ENCODE results near the gene TMED1. TPM values are rescaled to one million over a fixed set of nuclear protein-coding genes. Genes with fewer than 3 reads are reported as not detected.

Gene TMED1
- total and polyA plus RNA-seq, 2 of the 4 experiments (the other 2 are of a cell fraction): 37.6 to 41.4 TPM

GRCh38 chr19:10818301-10819123 is 17.5 kb downstream of the TMED1 start:
- peak overlapping the region; percentile 58 for H3K18ac ChIP-seq (ENCODE audit: low read depth, low read length)
- H4K91ac ChIP-seq (ENCODE audit: insufficient read depth, low read depth, low read length): peak overlapping the region; percentile 98
- in situ Hi-C loops (cut with MboI; ENCODE audit: low sequenced_read_pairs) (no loop called here), dilution Hi-C loops (cut with HindIII; ENCODE audit: low sequenced_read_pairs, unreplicated experiment) (no loop called here), intact Hi-C loops (cut with micrococcal nuclease) (no loop called here)
- WGBS, 2 experiments (ENCODE audit: extremely low coverage in 2 of 2, insufficient read length in 1 of 2): 98% methylated on average over 7 of the region's 19 CpGs; no CpG with 5 or more reads in 1 of the 2 experiments
- CTCF ChIA-PET: no interaction called here
- peak overlapping the region; percentile 99 for H3K4ac ChIP-seq (ENCODE audit: low read depth, low read length)
- H3K4me3 ChIP-seq (ENCODE audit: insufficient read depth, low read depth, low read length): no peak overlapping the region
- H3K9me1 ChIP-seq (ENCODE audit: insufficient read depth, low read length): peaks cover 18% of the 10 kb centered on the region
- peak overlapping the region; percentile 98; the same call in 2 of the 3 replicates for H2BK15ac ChIP-seq (ENCODE audit: low read depth, low read length)
- peak overlapping the region; percentile 99 for H3K14ac ChIP-seq (replicated peaks; ENCODE audit: low read depth, low read length)
- peaks cover 26 to 70% of the 10 kb centered on the region in 2 experiments; a peak in 3 of 4 replicates for H3K79me1 ChIP-seq (ENCODE audit: low read depth in 1 of 2, low read length in 2 of 2)
- H3K9ac ChIP-seq (ENCODE audit: low read depth, low read length): peak overlapping the region; percentile 37
- H4K8ac ChIP-seq (ENCODE audit: low read depth in 2 of 2, low read length in 2 of 2): peak overlapping the region; percentile 95 to 97
- H3K23ac ChIP-seq (ENCODE audit: low read depth, low read length): peak overlapping the region; percentile 79
- peak overlapping the region; percentile 51; the same call in 1 of the 2 replicates for H3K56ac ChIP-seq (ENCODE audit: extremely low read depth, insufficient read depth, low read length)
- H3K4me1 ChIP-seq (ENCODE audit: control insufficient read depth, insufficient read depth, low read length): peaks cover 27% of the 10 kb centered on the region
- peaks cover 44% of the 10 kb centered on the region for H3K36me3 ChIP-seq (ENCODE audit: control insufficient read depth, insufficient read depth, low read length)
- peak overlapping the region; percentile 93 for H4K5ac ChIP-seq (ENCODE audit: low read depth, low read length)
- DNase-seq: no peak
- peak overlapping the region; percentile 99 for H2BK20ac ChIP-seq (ENCODE audit: low read depth, low read length)
- H3K27ac ChIP-seq (ENCODE audit: insufficient read depth, low read length): peak overlapping the region; percentile 91
- POLR2A ChIA-PET (ENCODE audit: unreplicated experiment): interaction anchor here (0.6 to 1.1 kb wide), 3 partner anchors 17 to 1385 kb away, joined by 4 to 6 read pairs (median 4); partner anchors contain the start of gene TMED1
- H3K27me3 ChIP-seq (ENCODE audit: control insufficient read depth, insufficient read depth, low read length): no peaks in the 10 kb centered on the region
- peak overlapping the region; percentile 100 for H2AK5ac ChIP-seq (ENCODE audit: low read depth, low read length)
- H3K4me2 ChIP-seq (ENCODE audit: low read depth, low read length): no peak overlapping the region
- ATAC-seq (ENCODE audit: low read depth): no peak; the same call in 1 of the 2 replicates
- H4K20me1 ChIP-seq (ENCODE audit: insufficient read depth, low read length): peaks cover 3% of the 10 kb centered on the region
- peak overlapping the region; percentile 97 for H2BK120ac ChIP-seq (ENCODE audit: low read depth, low read length)
- peak overlapping the region; percentile 98 for H2AK9ac ChIP-seq (replicated peaks; ENCODE audit: low read depth, low read length, poor library complexity)
- BruUV-seq (replicated peaks): no TSS peak
- TF ChIP-seq CTCF (conservative IDR thresholded peaks at IDR 0.05; ENCODE audit: low read depth, low read length): no peak
- no peak for TF ChIP-seq CHD1 (IDR thresholded peaks at IDR 0.05; ENCODE audit: low read depth, low read length)
- no peak for TF ChIP-seq NFE2L2 (IDR thresholded peaks at IDR 0.05; ENCODE audit: low read depth, low read length)
- TF ChIP-seq BHLHE40 (IDR thresholded peaks at IDR 0.05; ENCODE audit: low read depth, low read length): no peak
- H2AFZ ChIP-seq (replicated peaks; ENCODE audit: low read length, poor library complexity): peak overlapping the region; percentile 68
- H2BK5ac ChIP-seq (ENCODE audit: low read depth, low read length, poor library complexity, severe bottlenecking): peak overlapping the region; percentile 99
- H3K9me3 ChIP-seq (ENCODE audit: control insufficient read depth, insufficient read depth, low read length): no peaks in the 10 kb centered on the region
